Body of pancreas (tissue), 4 donors: ENCODE results near the gene CHST1.

Source experiments
- POLR2A ChIP-seq, 3 donors: fragments of 450-650 bp; IDR thresholded peaks; one replicate each; pipeline ENCODE4 v1.6.1; 2016; ENCODE audit warnings: antibody characterized with exemption in 3 of 3, mild to moderate bottlenecking in 2 of 3
- TF ChIP-seq, protein P1 (sequence below), 7 experiments: fragments of 450-650 bp in 4 of 7; fragments of 200-600 bp in 3 of 7; sonication (generic) in 3 of 7; IDR thresholded peaks; one replicate each; pipeline ENCODE4 v1.5.1; 2016 to 2019; ENCODE audit warnings: antibody characterized with exemption in 7 of 7

DNA sequence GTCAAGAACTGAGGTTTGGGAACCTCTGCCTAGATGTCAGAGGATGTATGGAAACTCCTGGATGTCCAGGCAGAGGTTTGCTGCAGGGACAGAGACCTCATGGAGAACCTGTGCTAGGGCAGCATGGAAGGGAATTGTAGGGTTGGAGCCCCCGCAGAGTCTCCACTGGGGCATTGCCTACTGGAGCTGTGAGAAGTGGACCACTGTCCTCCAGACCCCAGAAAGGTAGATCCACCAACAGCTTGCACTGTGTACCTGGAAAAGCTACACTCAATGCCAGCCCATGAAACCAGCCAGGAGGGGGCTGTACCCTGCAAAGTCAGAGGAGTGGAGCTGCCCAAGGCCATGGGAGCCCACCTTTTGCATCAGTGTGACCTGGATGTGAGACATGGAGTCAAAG, 29.5 kb downstream of the CHST1 start:
- TF ChIP-seq, protein P1, sequence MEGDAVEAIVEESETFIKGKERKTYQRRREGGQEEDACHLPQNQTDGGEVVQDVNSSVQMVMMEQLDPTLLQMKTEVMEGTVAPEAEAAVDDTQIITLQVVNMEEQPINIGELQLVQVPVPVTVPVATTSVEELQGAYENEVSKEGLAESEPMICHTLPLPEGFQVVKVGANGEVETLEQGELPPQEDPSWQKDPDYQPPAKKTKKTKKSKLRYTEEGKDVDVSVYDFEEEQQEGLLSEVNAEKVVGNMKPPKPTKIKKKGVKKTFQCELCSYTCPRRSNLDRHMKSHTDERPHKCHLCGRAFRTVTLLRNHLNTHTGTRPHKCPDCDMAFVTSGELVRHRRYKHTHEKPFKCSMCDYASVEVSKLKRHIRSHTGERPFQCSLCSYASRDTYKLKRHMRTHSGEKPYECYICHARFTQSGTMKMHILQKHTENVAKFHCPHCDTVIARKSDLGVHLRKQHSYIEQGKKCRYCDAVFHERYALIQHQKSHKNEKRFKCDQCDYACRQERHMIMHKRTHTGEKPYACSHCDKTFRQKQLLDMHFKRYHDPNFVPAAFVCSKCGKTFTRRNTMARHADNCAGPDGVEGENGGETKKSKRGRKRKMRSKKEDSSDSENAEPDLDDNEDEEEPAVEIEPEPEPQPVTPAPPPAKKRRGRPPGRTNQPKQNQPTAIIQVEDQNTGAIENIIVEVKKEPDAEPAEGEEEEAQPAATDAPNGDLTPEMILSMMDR (IDR thresholded peaks at IDR 0.05) = no peak
- no peak for TF ChIP-seq POLR2A (IDR thresholded peaks at IDR 0.05)
